ENCODE measurements around the gene PWP1.

The PWP1 gene

GRCh38 chr12:107730618-107731341 lies 45.2 kb downstream of the PWP1 start:
- Histone ChIP-seq H3K4me3 (ENCODE audit: low read depth in 1 of 2, low read length in 2 of 2) (no peak overlapping the region), H2AFZ (ENCODE audit: low read depth, low read length) (no peak overlapping the region), H3K4me2 (ENCODE audit: insufficient read depth, low read length) (no peak overlapping the region), H3K27me3 (ENCODE audit: insufficient read depth, low read length, poor library complexity) (no peaks in the 10 kb centered on the region), H3K4me1 (ENCODE audit: insufficient read depth, low read length) (no peaks in the 10 kb centered on the region), H3K79me2 (ENCODE audit: insufficient read depth, low read length) (no peaks in the 10 kb centered on the region), H3K27ac (ENCODE audit: low read length) (no peak overlapping the region), H3K9me3 (ENCODE audit: insufficient read depth, low read length, severe bottlenecking) (no peaks in the 10 kb centered on the region), H3K9ac (ENCODE audit: low read depth, low read length) (no peak overlapping the region), H3K36me3 (ENCODE audit: insufficient read depth, low read length) (peaks cover 30% of the 10 kb centered on the region), H4K20me1 (ENCODE audit: insufficient read depth, low read length) (no peaks in the 10 kb centered on the region)
- ATAC-seq (ENCODE audit: insufficient read depth, low read depth) = no peak
- no peak for TF ChIP-seq CTCF (IDR thresholded peaks at IDR 0.05; ENCODE audit: borderline replicate concordance, extremely low read depth, low read length, poor library complexity, severe bottlenecking)
- TF ChIP-seq EZH2 (IDR thresholded peaks at IDR 0.05; ENCODE audit: borderline replicate concordance, low read depth, low read length, severe bottlenecking) = no peak
- no peak for DNase-seq

- H3K27me3 ChIP-seq (ENCODE audit: insufficient read depth, low read length, poor library complexity) = no peaks in the 10 kb centered on the region
- TF ChIP-seq CTCF (IDR thresholded peaks at IDR 0.05; ENCODE audit: borderline replicate concordance, extremely low read depth, low read length, poor library complexity, severe bottlenecking) = no peak
- TF ChIP-seq EZH2 (IDR thresholded peaks at IDR 0.05; ENCODE audit: borderline replicate concordance, low read depth, low read length, severe bottlenecking) = no peak
- no peaks in the 10 kb centered on the region for H4K20me1 ChIP-seq (ENCODE audit: insufficient read depth, low read length)
- no peaks in the 10 kb centered on the region for H3K79me2 ChIP-seq (ENCODE audit: insufficient read depth, low read length)
- no peak overlapping the region for H2AFZ ChIP-seq (ENCODE audit: low read depth, low read length)
- no peak overlapping the region for H3K4me2 ChIP-seq (ENCODE audit: insufficient read depth, low read length)
- H3K36me3 ChIP-seq (ENCODE audit: insufficient read depth, low read length) = peaks cover 36% of the 10 kb centered on the region
- no peaks in the 10 kb centered on the region for H3K4me1 ChIP-seq (ENCODE audit: insufficient read depth, low read length)
- ATAC-seq (ENCODE audit: insufficient read depth, low read depth) = no peak
- no peak overlapping the region for H3K9ac ChIP-seq (ENCODE audit: low read depth, low read length)
- no peak overlapping the region for H3K27ac ChIP-seq (ENCODE audit: low read length)
- H3K4me3 ChIP-seq (ENCODE audit: low read depth in 1 of 2, low read length in 2 of 2) = no peak overlapping the region
- no peaks in the 10 kb centered on the region for H3K9me3 ChIP-seq (ENCODE audit: insufficient read depth, low read length, severe bottlenecking)
- no peak for DNase-seq
Measured at GRCh38 chr12:107731366-107731765, 45.8 kb downstream of the PWP1 start.

GRCh38 chr12:107732365-107732764 lies 46.8 kb downstream of the PWP1 start:
- Histone ChIP-seq H3K4me2 (ENCODE audit: insufficient read depth, low read length) (no peak overlapping the region), H3K36me3 (ENCODE audit: insufficient read depth, low read length) (peaks cover 46% of the 10 kb centered on the region), H3K27me3 (ENCODE audit: insufficient read depth, low read length, poor library complexity) (no peaks in the 10 kb centered on the region), H3K27ac (ENCODE audit: low read length) (no peak overlapping the region), H3K79me2 (ENCODE audit: insufficient read depth, low read length) (no peaks in the 10 kb centered on the region), H3K4me1 (ENCODE audit: insufficient read depth, low read length) (no peaks in the 10 kb centered on the region), H3K9me3 (ENCODE audit: insufficient read depth, low read length, severe bottlenecking) (no peaks in the 10 kb centered on the region), H4K20me1 (ENCODE audit: insufficient read depth, low read length) (no peaks in the 10 kb centered on the region), H3K9ac (ENCODE audit: low read depth, low read length) (no peak overlapping the region), H2AFZ (ENCODE audit: low read depth, low read length) (no peak overlapping the region), H3K4me3 (ENCODE audit: low read depth in 1 of 2, low read length in 2 of 2) (no peak overlapping the region)
- TF ChIP-seq CTCF (IDR thresholded peaks at IDR 0.05; ENCODE audit: borderline replicate concordance, extremely low read depth, low read length, poor library complexity, severe bottlenecking) = no peak
- DNase-seq (no peak), ATAC-seq (ENCODE audit: insufficient read depth, low read depth) (peak; percentile 24; the same call in 1 of the 3 replicates)
